ENCODE results near the gene AOAH. TPM values are rescaled to one million over a fixed set of nuclear protein-coding genes. Genes with fewer than 3 reads are reported as not detected.
"Not testable (repeated sequence)": the region's sequence is repeated elsewhere in the genome, so short reads cannot be mapped to it uniquely, and the experiment has no call there.

AOAH gene
- total and polyA plus RNA-seq, 12 donors, result 3.4 to 52.0 (median 13.6) TPM

DNA sequence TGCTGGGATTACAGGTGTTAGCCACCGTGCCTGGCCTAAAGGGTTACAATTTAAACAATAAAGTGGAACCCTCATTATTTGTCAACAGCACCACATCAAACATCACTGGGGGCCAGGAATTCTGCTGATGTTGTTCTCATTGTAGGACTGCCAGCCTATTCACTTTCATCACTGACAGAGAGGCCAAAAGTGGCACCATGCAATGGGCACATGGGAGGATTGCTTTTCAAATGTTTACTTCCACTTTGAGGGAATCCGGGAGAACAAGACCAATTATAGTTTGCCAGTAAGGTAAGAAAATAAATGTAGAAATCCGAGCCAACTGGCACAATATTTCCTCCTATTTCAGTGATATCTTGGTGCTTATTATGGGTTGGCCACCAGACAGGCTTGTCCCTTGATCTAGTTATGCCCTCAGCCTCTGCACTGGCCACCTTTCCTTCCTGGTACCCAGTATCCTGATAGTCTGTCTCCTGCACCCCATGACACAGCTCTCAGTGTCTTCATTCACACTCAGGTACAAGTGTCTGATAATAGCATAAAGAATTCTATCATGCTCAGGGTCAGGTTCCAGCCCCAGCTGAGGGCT, 252.1 kb downstream of the AOAH start:
- DNase-seq, result no peak
- H3K9me3 ChIP-seq (replicated peaks in 1 of 3), result no peaks in the 10 kb centered on the region
- WGBS, 4 donors, result 70 to 85% (median 83%) methylated on average over 3 of the region's 3 CpGs
- no peaks in the 10 kb centered on the region for H3K27me3 ChIP-seq
- no peak overlapping the region for H3K4me3 ChIP-seq
- H3K4me1 ChIP-seq (replicated peaks in 1 of 2), result no peaks in the 10 kb centered on the region
- H3K36me3 ChIP-seq (replicated peaks in 1 of 2), result no peaks in the 10 kb centered on the region
- TF ChIP-seq POLR2A (IDR thresholded peaks at IDR 0.05), result no peak
- TF ChIP-seq, protein P1, sequence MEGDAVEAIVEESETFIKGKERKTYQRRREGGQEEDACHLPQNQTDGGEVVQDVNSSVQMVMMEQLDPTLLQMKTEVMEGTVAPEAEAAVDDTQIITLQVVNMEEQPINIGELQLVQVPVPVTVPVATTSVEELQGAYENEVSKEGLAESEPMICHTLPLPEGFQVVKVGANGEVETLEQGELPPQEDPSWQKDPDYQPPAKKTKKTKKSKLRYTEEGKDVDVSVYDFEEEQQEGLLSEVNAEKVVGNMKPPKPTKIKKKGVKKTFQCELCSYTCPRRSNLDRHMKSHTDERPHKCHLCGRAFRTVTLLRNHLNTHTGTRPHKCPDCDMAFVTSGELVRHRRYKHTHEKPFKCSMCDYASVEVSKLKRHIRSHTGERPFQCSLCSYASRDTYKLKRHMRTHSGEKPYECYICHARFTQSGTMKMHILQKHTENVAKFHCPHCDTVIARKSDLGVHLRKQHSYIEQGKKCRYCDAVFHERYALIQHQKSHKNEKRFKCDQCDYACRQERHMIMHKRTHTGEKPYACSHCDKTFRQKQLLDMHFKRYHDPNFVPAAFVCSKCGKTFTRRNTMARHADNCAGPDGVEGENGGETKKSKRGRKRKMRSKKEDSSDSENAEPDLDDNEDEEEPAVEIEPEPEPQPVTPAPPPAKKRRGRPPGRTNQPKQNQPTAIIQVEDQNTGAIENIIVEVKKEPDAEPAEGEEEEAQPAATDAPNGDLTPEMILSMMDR (IDR thresholded peaks at IDR 0.05), result no peak
- H3K27ac ChIP-seq, result no peak overlapping the region
- intact Hi-C loops (cut with DNase I), result no loop called here

GRCh38 chr7:36469236-36469635, 255.1 kb downstream of the AOAH start:
- H3K4me1 ChIP-seq (replicated peaks in 1 of 2), result no peaks in the 10 kb centered on the region
- H3K4me3 ChIP-seq, result no peak overlapping the region
- no peaks in the 10 kb centered on the region for H3K36me3 ChIP-seq (replicated peaks in 1 of 2)
- H3K9me3 ChIP-seq (replicated peaks in 1 of 3), result no peaks in the 10 kb centered on the region
- no peak for DNase-seq
- no peak for TF ChIP-seq POLR2A (IDR thresholded peaks at IDR 0.05)
- TF ChIP-seq, protein P1 (IDR thresholded peaks at IDR 0.05), result no peak
- no peak overlapping the region for H3K27ac ChIP-seq
- no peaks in the 10 kb centered on the region for H3K27me3 ChIP-seq
- intact Hi-C loops (cut with DNase I), result no loop called here

DNA sequence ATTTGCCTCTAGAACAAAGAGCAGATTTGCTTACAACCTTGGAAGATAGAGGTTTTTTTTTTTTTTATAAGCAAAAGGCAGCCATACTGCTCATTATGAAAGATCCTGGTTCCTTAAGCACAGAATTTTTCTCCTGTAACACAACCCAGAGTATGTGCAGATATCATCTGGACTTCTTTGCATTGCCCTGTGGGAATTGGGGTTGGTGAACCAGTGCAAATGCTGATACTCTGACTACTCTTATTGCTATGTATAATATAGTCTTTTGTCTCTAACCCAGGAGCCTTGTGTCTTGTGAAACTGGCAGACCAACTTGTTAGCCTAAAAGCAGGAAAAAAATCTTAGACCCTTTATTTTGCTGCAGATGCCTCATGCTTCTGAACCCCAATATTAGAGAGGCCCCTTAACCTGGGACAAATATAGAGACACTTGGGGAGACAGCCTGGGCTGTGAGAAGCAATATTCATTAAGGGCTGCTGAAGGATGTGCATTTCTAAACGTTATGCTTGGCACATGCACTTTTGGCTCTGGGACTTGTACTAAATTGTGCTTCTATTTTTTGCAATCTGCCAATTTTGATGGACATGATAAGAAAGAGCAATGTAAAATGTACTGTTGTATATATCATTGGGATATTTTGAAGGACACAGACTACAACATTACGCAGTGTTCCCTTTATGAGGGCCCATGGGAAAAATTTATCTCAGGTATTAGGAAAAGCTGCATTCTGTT, 255.8 kb downstream of the AOAH start:
- H3K9me3 ChIP-seq (replicated peaks in 1 of 3), result no peaks in the 10 kb centered on the region
- WGBS, 4 donors, result 61 to 70% (median 68%) methylated on average over 2 of the region's 2 CpGs
- intact Hi-C loops (cut with DNase I), result no loop called here
- H3K27me3 ChIP-seq, result no peaks in the 10 kb centered on the region
- H3K27ac ChIP-seq, result no peak overlapping the region
- H3K36me3 ChIP-seq (replicated peaks in 1 of 2), result no peaks in the 10 kb centered on the region
- DNase-seq, result no peak
- no peaks in the 10 kb centered on the region for H3K4me1 ChIP-seq (replicated peaks in 1 of 2)
- TF ChIP-seq POLR2A (IDR thresholded peaks at IDR 0.05), result no peak
- TF ChIP-seq, protein P1 (IDR thresholded peaks at IDR 0.05), result no peak
- H3K4me3 ChIP-seq, result no peak overlapping the region

- H3K4me3 ChIP-seq; H3K9me3 ChIP-seq (replicated peaks in 1 of 3); H3K27ac ChIP-seq; H3K36me3 ChIP-seq (replicated peaks in 1 of 2); DNase-seq; intact Hi-C loops (cut with DNase I); H3K27me3 ChIP-seq; H3K4me1 ChIP-seq (replicated peaks in 1 of 2): not testable (repeated sequence)
- WGBS, 4 donors, result 72 to 84% (median 79%) methylated on average over 5 of the region's 5 CpGs
Observed at GRCh38 chr7:36466001-36466400, 258.3 kb downstream of the AOAH start.

DNA sequence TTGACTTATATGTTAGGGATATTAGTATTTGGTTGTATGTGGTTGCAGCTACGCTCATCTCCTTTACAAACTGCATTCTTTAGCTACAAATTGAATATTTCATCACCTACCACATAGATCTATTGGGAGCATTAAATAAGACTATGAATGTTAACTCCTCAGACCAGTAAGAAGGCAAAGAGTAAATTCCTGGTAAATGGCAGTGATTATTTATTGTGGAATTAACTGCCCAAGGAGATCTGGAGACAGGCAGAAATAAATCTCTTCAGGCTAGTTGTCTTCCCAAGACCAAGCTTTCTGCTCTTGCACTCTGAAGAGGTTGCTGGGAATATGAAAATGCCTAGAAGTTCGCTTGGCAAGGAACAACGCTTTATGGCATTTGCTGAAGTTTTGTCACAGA, 260.0 kb downstream of the AOAH start:
- Histone ChIP-seq H3K36me3 (replicated peaks in 1 of 2) (no peaks in the 10 kb centered on the region), H3K9me3 (replicated peaks in 1 of 3) (no peaks in the 10 kb centered on the region), H3K4me3 (no peak overlapping the region), H3K4me1 (replicated peaks in 1 of 2) (no peaks in the 10 kb centered on the region), H3K27ac (no peak overlapping the region), H3K27me3 (no peaks in the 10 kb centered on the region)
- DNase-seq, result no peak
- WGBS, 4 donors, result 62 to 84% (median 74%) methylated on average over 3 of the region's 3 CpGs
- intact Hi-C loops (cut with DNase I), result no loop called here
- TF ChIP-seq POLR2A (IDR thresholded peaks at IDR 0.05), result no peak
- TF ChIP-seq, protein P1 (IDR thresholded peaks at IDR 0.05), result no peak

Data from adrenal gland (tissue), 12 donors.